GM18858 (cell line): Measurements from ENCODE around the gene CDS1.
"Not testable (repeated sequence)": the region's sequence is repeated elsewhere in the genome, so short reads cannot be mapped to it uniquely, and the experiment has no call there.

Source experiments
- ATAC-seq: cut with Tn5 transposase; IDR thresholded peaks from one replicate; pipeline ENCODE4 v1.9.1; 2021; ENCODE audit not compliant: unreplicated experiment

CDS1 gene

GRCh38 chr4:84669201-84669600 lies 86.3 kb downstream of the CDS1 start:
- ATAC-seq = no peak

GRCh38 chr4:84672177-84672576 lies 89.2 kb downstream of the CDS1 start:
- ATAC-seq = no peak

- no peak for ATAC-seq
Observed at GRCh38 chr4:84673475-84674240, 90.7 kb downstream of the CDS1 start.

GRCh38 chr4:84677093-84677492 lies 94.2 kb downstream of the CDS1 start:
- ATAC-seq = no peak

- no peak for ATAC-seq
Observed at GRCh38 chr4:84677995-84678394, 95.1 kb downstream of the CDS1 start.

GRCh38 chr4:84678976-84679744 lies 96.2 kb downstream of the CDS1 start:
- ATAC-seq = no peak

- no peak for ATAC-seq
Observed at GRCh38 chr4:84680956-84681355, 98.0 kb downstream of the CDS1 start.

GRCh38 chr4:84681486-84682274 lies 98.8 kb downstream of the CDS1 start:
- ATAC-seq = no peak

GRCh38 chr4:84682661-84683060 lies 99.7 kb downstream of the CDS1 start:
- not testable (repeated sequence) for ATAC-seq

- ATAC-seq = no peak
Observed at GRCh38 chr4:84683064-84683850, 100.3 kb downstream of the CDS1 start.

GRCh38 chr4:84684361-84684760 lies 101.4 kb downstream of the CDS1 start:
- ATAC-seq = no peak

GRCh38 chr4:84685105-84685504 lies 102.2 kb downstream of the CDS1 start:
- no peak for ATAC-seq

GRCh38 chr4:84688605-84689004 lies 105.7 kb downstream of the CDS1 start:
- no peak for ATAC-seq

GRCh38 chr4:84689197-84689596 lies 106.3 kb downstream of the CDS1 start:
- ATAC-seq = no peak

- no peak for ATAC-seq
Observed at GRCh38 chr4:84690481-84690880, 107.6 kb downstream of the CDS1 start.

- ATAC-seq = no peak
Observed at GRCh38 chr4:84691170-84691691, 108.3 kb downstream of the CDS1 start.

GRCh38 chr4:84691800-84692199 lies 108.9 kb downstream of the CDS1 start:
- ATAC-seq = no peak

- ATAC-seq = no peak
Observed at GRCh38 chr4:84697159-84697558, 114.2 kb downstream of the CDS1 start.

GRCh38 chr4:84697615-84698201 lies 114.8 kb downstream of the CDS1 start:
- no peak for ATAC-seq

- ATAC-seq = no peak
Observed at GRCh38 chr4:84699001-84699671, 116.2 kb downstream of the CDS1 start.
